Measurements from ENCODE around the gene PER3.

GRCh38 chr1:7789828-7790227 is 5.7 kb downstream of the PER3 start:
- TF ChIP-seq ZNF274 (IDR thresholded peaks at IDR 0.05; ENCODE audit: low read depth, low read length) (no peak), EZH2phosphoT487 (IDR thresholded peaks at IDR 0.05; ENCODE audit: borderline replicate concordance) (no peak), YY1 (IDR thresholded peaks at IDR 0.05; ENCODE audit: extremely low read depth, insufficient replicate concordance, low read depth, low read length) (no peak), POLR2A (IDR thresholded peaks at IDR 0.05; ENCODE audit: borderline replicate concordance, extremely low read depth, insufficient read depth, insufficient read length) (no peak), EGR1 (IDR thresholded peaks at IDR 0.05; ENCODE audit: low read depth) (no peak)
- TF ChIP-seq, protein P1, sequence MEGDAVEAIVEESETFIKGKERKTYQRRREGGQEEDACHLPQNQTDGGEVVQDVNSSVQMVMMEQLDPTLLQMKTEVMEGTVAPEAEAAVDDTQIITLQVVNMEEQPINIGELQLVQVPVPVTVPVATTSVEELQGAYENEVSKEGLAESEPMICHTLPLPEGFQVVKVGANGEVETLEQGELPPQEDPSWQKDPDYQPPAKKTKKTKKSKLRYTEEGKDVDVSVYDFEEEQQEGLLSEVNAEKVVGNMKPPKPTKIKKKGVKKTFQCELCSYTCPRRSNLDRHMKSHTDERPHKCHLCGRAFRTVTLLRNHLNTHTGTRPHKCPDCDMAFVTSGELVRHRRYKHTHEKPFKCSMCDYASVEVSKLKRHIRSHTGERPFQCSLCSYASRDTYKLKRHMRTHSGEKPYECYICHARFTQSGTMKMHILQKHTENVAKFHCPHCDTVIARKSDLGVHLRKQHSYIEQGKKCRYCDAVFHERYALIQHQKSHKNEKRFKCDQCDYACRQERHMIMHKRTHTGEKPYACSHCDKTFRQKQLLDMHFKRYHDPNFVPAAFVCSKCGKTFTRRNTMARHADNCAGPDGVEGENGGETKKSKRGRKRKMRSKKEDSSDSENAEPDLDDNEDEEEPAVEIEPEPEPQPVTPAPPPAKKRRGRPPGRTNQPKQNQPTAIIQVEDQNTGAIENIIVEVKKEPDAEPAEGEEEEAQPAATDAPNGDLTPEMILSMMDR (IDR thresholded peaks at IDR 0.05 in 2 of 3, conservative IDR thresholded peaks at IDR 0.05 in 1 of 3; ENCODE audit: borderline replicate concordance in 1 of 3, insufficient read depth in 1 of 3, low read depth in 2 of 3, low read length in 2 of 3): no peak

Data from HCT116 (cell line).